DND-41 (cell line): Measurements from ENCODE around the gene HCRT.

Source experiments
- ATAC-seq: fragments of 200-7000 bp; cut with Tn5 transposase; 3 replicates; pipeline ENCODE4 v1.9.1; 2021; ENCODE audit warnings: low read depth; ENCODE audit not compliant: insufficient read depth
- DNase-seq: peaks from one replicate; pipeline ENCODE4 v3.0.0-alpha.2; 2020
- H2AFZ ChIP-seq: 2 replicates; pipeline ENCODE4 v1.6.0; 2012; ENCODE audit warnings: low read depth, low read length
- H3K27ac ChIP-seq: 2 replicates; pipeline ENCODE4 v1.5.1; 2012; ENCODE audit warnings: low read length, inconsistent platforms
- H3K27me3 ChIP-seq: fragments of 200-600 bp; sonication (generic); 2 replicates; pipeline ENCODE4 v1.6.0; 2012; ENCODE audit warnings: low read length, mild to moderate bottlenecking, inconsistent platforms; ENCODE audit not compliant: insufficient read depth, poor library complexity
- H3K36me3 ChIP-seq: 2 replicates; pipeline ENCODE4 v1.5.1; 2012; ENCODE audit warnings: low read length, inconsistent platforms; ENCODE audit not compliant: insufficient read depth
- H3K4me1 ChIP-seq: 2 replicates; pipeline ENCODE4 v1.5.1; 2012; ENCODE audit warnings: mild to moderate bottlenecking, low read length; ENCODE audit not compliant: insufficient read depth
- H3K4me2 ChIP-seq: 2 replicates; pipeline ENCODE4 v1.6.0; 2012; ENCODE audit warnings: mild to moderate bottlenecking, moderate library complexity, low read length, inconsistent platforms; ENCODE audit not compliant: insufficient read depth
- H3K4me3 ChIP-seq, 2 experiments: fragments of 200-600 bp in 1 of 2; shearing (Covaris generic) in 1 of 2; 2 replicates each; pipeline ENCODE4 v1.5.1; 2012 to 2016; ENCODE audit warnings: inconsistent platforms in 2 of 2, low read length in 2 of 2, mild to moderate bottlenecking in 2 of 2, low read depth in 1 of 2, moderate library complexity in 1 of 2
- H3K79me2 ChIP-seq: 2 replicates; pipeline ENCODE4 v1.6.0; 2012; ENCODE audit warnings: low read length, inconsistent platforms; ENCODE audit not compliant: insufficient read depth
- H3K9ac ChIP-seq: 2 replicates; pipeline ENCODE4 v1.6.0; 2012; ENCODE audit warnings: low read depth, mild to moderate bottlenecking, inconsistent platforms, low read length, moderate library complexity
- H3K9me3 ChIP-seq: 2 replicates; pipeline ENCODE4 v1.5.1; 2012; ENCODE audit warnings: low read length, moderate library complexity, mild to moderate bottlenecking, inconsistent platforms; ENCODE audit not compliant: insufficient read depth, severe bottlenecking
- H4K20me1 ChIP-seq: 2 replicates; pipeline ENCODE4 v1.6.0; 2012; ENCODE audit warnings: low read length; ENCODE audit not compliant: insufficient read depth
- EZH2 ChIP-seq: IDR thresholded peaks from 3 replicates; pipeline ENCODE4 v1.6.1; 2012; ENCODE audit warnings: borderline replicate concordance, low read depth, mild to moderate bottlenecking, moderate library complexity, low read length, inconsistent platforms; ENCODE audit not compliant: severe bottlenecking
- TF ChIP-seq, protein P1 (sequence below): IDR thresholded peaks from 2 replicates; pipeline ENCODE4 v1.5.1; 2012; ENCODE audit warnings: borderline replicate concordance, low read length, moderate library complexity, mild to moderate bottlenecking; ENCODE audit not compliant: poor library complexity, severe bottlenecking; ENCODE audit errors: extremely low read depth

Gene HCRT

DNA sequence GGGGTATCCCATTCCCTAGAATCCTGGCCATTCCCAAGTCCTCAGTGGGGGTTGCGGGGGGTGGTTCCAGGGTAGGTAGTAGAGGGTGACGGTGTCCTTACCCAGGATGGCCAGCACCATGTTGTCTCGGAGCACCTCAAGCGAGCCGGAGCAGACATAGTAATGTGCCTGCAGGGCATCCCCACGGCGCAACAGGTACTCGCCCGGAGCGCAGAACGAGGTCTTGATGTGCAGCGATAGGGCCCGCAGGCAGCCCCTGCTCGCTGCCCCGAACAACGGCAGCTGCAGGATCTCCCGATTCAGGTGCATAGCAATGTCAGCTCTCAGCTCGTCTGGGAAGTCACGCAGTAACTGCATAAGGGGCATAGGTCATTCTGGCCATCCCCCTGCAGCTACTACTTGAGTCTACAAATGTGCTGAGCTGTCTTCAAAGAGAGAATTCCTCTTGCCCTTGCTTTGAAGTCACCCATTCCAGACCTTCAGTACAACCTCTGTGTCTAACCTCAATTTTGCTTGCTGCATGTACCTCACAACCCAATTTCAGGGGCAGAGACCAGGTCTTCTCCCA is 19.0 kb downstream of the HCRT start:
- Histone ChIP-seq H3K4me3 (no peak overlapping the region), H3K27me3 (no peaks in the 10 kb centered on the region), H3K4me2 (no peak overlapping the region), H3K36me3 (no peaks in the 10 kb centered on the region), H3K79me2 (no peaks in the 10 kb centered on the region), H3K9ac (no peak overlapping the region), H3K27ac (no peak overlapping the region), H3K9me3 (no peaks in the 10 kb centered on the region), H4K20me1 (no peaks in the 10 kb centered on the region), H2AFZ (no peak overlapping the region), H3K4me1 (no peaks in the 10 kb centered on the region)
- DNase-seq (no peak), ATAC-seq (no peak)
- TF ChIP-seq, protein P1, sequence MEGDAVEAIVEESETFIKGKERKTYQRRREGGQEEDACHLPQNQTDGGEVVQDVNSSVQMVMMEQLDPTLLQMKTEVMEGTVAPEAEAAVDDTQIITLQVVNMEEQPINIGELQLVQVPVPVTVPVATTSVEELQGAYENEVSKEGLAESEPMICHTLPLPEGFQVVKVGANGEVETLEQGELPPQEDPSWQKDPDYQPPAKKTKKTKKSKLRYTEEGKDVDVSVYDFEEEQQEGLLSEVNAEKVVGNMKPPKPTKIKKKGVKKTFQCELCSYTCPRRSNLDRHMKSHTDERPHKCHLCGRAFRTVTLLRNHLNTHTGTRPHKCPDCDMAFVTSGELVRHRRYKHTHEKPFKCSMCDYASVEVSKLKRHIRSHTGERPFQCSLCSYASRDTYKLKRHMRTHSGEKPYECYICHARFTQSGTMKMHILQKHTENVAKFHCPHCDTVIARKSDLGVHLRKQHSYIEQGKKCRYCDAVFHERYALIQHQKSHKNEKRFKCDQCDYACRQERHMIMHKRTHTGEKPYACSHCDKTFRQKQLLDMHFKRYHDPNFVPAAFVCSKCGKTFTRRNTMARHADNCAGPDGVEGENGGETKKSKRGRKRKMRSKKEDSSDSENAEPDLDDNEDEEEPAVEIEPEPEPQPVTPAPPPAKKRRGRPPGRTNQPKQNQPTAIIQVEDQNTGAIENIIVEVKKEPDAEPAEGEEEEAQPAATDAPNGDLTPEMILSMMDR, result no peak
- TF ChIP-seq EZH2, result no peak

DNA sequence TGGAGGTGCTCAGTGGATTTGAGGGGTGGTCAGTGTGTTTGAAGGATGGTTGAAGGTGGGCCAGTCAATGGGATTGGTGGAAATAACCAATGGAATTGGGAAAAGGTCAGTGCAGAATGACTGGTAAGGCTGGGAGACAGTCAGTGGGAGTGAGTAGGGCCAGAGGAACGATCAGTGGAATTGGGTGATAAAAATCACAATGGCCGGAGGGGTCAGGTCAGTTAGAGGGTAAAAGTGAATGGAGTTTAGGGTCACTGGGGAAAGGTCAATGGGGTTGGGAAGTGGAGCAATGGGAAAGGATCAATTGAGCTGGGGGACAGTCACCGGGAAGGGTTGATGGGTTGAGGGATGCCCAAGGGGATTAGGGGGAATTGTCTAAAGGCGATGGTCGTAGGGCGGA is 19.5 kb downstream of the HCRT start:
- Histone ChIP-seq H4K20me1 (no peaks in the 10 kb centered on the region), H3K36me3 (no peaks in the 10 kb centered on the region), H3K4me1 (no peaks in the 10 kb centered on the region), H3K9me3 (no peaks in the 10 kb centered on the region), H2AFZ (no peak overlapping the region), H3K4me3 (no peak overlapping the region), H3K9ac (no peak overlapping the region), H3K4me2 (no peak overlapping the region), H3K79me2 (no peaks in the 10 kb centered on the region), H3K27ac (no peak overlapping the region), H3K27me3 (no peaks in the 10 kb centered on the region)
- no peak for TF ChIP-seq EZH2
- TF ChIP-seq, protein P1, result no peak
- DNase-seq (no peak), ATAC-seq (no peak)

DNA sequence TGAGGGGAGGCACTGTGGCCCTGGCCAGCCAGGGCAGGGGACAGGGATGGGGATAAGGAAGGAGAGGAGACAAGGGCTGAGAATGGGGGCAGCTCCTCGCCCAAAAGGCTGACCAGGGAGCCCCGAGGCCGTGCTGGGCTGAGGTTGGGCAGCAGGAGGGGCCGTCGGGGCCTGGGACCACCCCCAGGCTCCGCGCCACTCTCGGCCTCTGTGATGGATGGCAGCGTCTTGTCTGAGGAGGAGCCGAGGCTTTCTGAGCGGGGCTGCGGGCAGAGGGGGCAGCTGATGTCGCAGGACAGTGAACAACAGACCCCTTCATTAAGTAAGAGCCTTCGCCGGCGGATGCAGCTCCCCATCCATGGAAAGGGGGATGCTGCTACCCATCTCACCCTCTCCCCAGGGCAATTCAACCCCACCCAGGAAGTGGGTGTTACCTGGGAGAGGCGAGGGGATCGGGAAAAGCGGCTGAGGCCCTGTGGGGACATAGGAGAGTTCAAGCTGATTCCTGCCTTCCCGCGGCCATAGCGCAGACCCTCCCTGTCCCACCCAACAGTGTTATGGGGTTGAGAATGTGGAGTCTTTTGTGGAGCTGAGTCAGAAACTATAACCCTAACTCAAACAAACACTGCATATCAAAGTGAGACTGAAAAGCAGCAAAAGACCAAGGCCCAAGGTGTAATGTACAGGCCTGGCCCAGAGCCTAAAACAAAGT is 21.4 kb downstream of the HCRT start:
- H3K4me1 ChIP-seq, result no peaks in the 10 kb centered on the region
- H4K20me1 ChIP-seq, result no peaks in the 10 kb centered on the region
- no peak overlapping the region for H3K9ac ChIP-seq
- TF ChIP-seq, protein P1, result no peak
- TF ChIP-seq EZH2, result no peak
- no peaks in the 10 kb centered on the region for H3K9me3 ChIP-seq
- no peak overlapping the region for H3K27ac ChIP-seq
- H3K36me3 ChIP-seq, result no peaks in the 10 kb centered on the region
- no peaks in the 10 kb centered on the region for H3K79me2 ChIP-seq
- no peaks in the 10 kb centered on the region for H3K27me3 ChIP-seq
- no peak overlapping the region for H2AFZ ChIP-seq
- no peak overlapping the region for H3K4me2 ChIP-seq
- DNase-seq, result no peak
- no peak overlapping the region for H3K4me3 ChIP-seq
- ATAC-seq, result no peak
